Stimulated activated naive B cell treated with anti-CD40 and anti-IgM and Interleukin-4, amounts not matched to agents 10 μg/mL and 1 μg/mL and 100 μg/mL, for 72 hours (primary cell): ENCODE data around the gene KRT32.

Experiments used
- ATAC-seq, 2 donors: fragments of 150-1000 bp; cut with Tn5 transposase; replicated peaks; 2 replicates each; pipeline ENCODE4 v1.10.0; 2021; ENCODE audit warnings: moderate library complexity in 1 of 2
- DNase-seq: peaks from one replicate; pipeline ENCODE4 v3.0.0; 2021
- H3K27ac Mint-ChIP-seq: one replicate; pipeline ENCODE4 v1.8.0; 2022; ENCODE audit warnings: mild to moderate bottlenecking, mixed read lengths
- H3K27me3 Mint-ChIP-seq, 2 donors: one replicate each; pipeline ENCODE4 v1.8.0; 2022; ENCODE audit warnings: mixed read lengths in 2 of 2
- H3K36me3 Mint-ChIP-seq, 2 donors: one replicate each; pipeline ENCODE4 v1.8.0; 2022; ENCODE audit warnings: mixed read lengths in 2 of 2, mild to moderate bottlenecking in 1 of 2
- H3K4me1 Mint-ChIP-seq, 2 donors: one replicate each; pipeline ENCODE4 v1.8.0; 2022; ENCODE audit warnings: mixed read lengths in 2 of 2, mild to moderate bottlenecking in 1 of 2
- H3K4me3 Mint-ChIP-seq, 2 donors: one replicate each; pipeline ENCODE4 v1.8.0; 2022; ENCODE audit warnings: mild to moderate bottlenecking in 2 of 2, mixed read lengths in 2 of 2, moderate library complexity in 1 of 2
- H3K9me3 Mint-ChIP-seq, 2 donors: one replicate each; pipeline ENCODE4 v1.8.0; 2022; ENCODE audit warnings: mixed read lengths in 2 of 2, mild to moderate bottlenecking in 1 of 2

Gene KRT32

DNA sequence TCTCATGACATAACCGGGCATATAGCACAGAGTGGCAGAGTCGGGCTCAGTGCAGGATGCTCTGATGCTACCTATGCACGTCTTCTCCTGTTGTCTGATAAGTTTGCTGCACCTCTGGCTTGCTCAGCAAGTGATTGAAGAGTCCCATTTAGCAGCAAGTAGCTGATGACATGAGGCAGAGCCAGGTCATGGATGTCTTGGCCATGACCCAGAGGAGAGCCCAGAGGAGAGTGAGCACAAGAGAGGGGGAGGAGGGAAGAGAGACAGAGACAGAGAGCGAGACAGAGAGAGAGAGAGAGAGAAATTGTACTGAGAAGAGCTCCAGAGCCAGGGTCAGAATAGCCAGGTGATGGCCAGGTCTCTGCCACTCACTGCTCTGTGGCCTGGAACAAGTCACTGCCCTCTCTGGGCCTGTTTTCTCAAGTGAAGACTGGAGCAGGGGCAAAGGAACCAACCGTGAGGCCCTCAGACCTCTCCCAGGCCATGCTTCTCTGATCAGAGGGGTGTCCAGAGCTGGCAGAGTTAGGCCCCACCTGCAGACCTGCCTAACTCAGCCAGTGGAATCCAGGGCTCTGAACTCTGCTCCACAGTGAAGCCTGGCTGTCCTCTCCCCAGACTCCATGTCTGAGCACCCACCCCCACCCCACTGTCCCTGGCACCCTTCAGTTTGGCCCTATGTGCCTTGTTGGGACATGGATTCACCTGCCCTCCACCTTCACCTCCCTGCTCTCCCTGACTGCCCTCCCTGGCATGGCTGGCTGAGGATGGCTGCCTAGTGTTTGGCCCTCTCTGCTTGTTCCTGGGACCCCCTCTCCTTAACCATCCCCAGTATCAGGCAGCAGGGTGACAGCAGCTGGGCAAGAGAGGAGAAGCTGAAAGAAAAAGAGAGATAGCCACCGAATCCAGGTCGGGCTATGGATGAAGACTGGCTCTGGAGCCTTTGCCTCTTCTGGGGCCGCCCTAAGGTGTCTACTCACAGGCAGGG lies 18.0 kb upstream of the KRT32 start:
- H3K27me3 Mint-ChIP-seq, result peaks cover 21 to 26% of the 10 kb centered on the region in 2 donors
- ATAC-seq, result no peak

DNA sequence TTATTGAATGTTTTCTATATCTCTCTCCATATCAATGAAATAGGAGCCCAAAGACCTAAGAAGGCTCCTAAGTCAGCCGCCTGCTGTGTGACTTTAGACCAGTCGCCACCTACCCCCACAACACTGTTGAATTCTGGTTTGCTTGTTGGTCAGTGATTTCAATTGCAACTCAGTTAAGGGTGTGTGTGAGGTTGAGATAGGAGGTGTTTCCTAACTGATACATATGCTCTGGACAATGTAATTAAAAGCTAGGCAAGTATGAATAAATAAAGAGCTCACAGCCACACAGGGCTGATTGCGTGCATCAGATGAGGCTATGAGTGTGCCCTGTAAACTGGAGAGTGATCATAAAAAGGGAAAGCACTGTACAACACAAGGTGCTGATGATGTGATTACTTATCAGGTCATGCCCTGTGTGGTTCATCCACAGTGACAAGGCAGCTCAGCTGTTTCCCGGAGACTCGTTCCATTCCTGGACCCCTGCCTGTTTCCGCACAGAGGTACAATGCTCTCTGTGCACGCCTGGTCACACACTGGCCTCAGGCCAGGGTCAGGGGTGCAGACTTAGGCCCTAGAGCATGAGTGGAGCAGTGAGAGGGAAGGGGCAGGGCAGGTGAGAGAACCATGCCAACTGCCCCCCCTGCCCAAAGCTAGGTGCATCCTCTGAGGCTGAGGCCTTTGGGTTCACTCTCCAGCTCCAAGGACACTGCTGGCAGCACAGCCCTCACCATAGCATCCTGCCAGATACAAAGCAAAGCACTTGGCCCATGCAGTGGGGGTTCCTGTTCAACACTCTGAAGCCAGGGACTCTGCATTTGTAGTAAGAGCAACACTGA lies 17.0 kb upstream of the KRT32 start:
- DNase-seq (no peak), ATAC-seq (no peak)
- no peak overlapping the region for H3K4me3 Mint-ChIP-seq
- H3K4me1 Mint-ChIP-seq, result peaks cover 3 to 11% of the 10 kb centered on the region in 2 donors
- H3K9me3 Mint-ChIP-seq, result no peaks in the 10 kb centered on the region
- H3K27me3 Mint-ChIP-seq, result peaks cover 21 to 26% of the 10 kb centered on the region in 2 donors
- H3K36me3 Mint-ChIP-seq, result no peaks in the 10 kb centered on the region
- no peak overlapping the region for H3K27ac Mint-ChIP-seq

More for the DNA sequence above, 18.0 kb upstream of the KRT32 start:
- Mint-ChIP-seq H3K4me3 (no peak overlapping the region), H3K36me3 (no peaks in the 10 kb centered on the region), H3K4me1 (peaks cover 2 to 3% of the 10 kb centered on the region in 2 donors), H3K27ac (no peak overlapping the region), H3K9me3 (no peaks in the 10 kb centered on the region)
- no peak for DNase-seq

- no peak for ATAC-seq
Observed at GRCh38 chr17:41483531-41483930, 16.3 kb upstream of the KRT32 start.

DNA sequence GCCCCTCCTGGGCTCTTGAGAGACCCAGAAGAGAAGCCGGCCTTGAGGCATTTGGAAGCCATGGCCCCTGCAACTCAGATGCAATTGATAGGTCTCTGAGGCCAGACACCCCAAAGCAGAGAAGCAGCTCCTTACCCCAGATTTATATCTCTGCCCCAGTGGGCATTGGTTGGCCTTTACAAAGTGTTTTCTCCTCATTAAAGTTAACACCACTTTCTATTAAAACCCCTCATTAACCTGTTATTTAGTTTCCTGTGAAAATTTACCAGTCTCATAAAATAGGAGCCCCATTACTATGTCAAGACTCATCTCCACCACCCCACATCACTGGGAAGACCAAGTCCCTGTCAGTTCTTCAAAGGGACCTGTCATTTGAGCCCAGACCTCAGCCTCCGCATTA lies 13.8 kb upstream of the KRT32 start, which contains the start of gene KRT35:
KRT35 (minus strand) TSS at position 116 of the 400 bp plus-strand sequence; CDS start at position 62, 54 bp downstream.
- H3K36me3 Mint-ChIP-seq, result no peaks in the 10 kb centered on the region
- peaks cover 3 to 13% of the 10 kb centered on the region in 2 donors for H3K4me1 Mint-ChIP-seq
- no peaks in the 10 kb centered on the region for H3K9me3 Mint-ChIP-seq
- H3K4me3 Mint-ChIP-seq, result no peak within 1 kb of the TSS
- DNase-seq (no peak), ATAC-seq (no peak)
- peaks cover 14 to 16% of the 10 kb centered on the region in 2 donors for H3K27me3 Mint-ChIP-seq
- no peak within 1 kb of the TSS for H3K27ac Mint-ChIP-seq

More at GRCh38 chr17:41483531-41483930, 16.3 kb upstream of the KRT32 start:
- DNase-seq, result no peak
- no peaks in the 10 kb centered on the region for H3K36me3 Mint-ChIP-seq
- no peak overlapping the region for H3K4me3 Mint-ChIP-seq
- peak overlapping the region; percentile 65 for H3K27ac Mint-ChIP-seq
- H3K9me3 Mint-ChIP-seq, result no peaks in the 10 kb centered on the region
- peaks cover 21 to 23% of the 10 kb centered on the region in 2 donors for H3K27me3 Mint-ChIP-seq
- peaks cover 3 to 13% of the 10 kb centered on the region in 2 donors for H3K4me1 Mint-ChIP-seq

DNA sequence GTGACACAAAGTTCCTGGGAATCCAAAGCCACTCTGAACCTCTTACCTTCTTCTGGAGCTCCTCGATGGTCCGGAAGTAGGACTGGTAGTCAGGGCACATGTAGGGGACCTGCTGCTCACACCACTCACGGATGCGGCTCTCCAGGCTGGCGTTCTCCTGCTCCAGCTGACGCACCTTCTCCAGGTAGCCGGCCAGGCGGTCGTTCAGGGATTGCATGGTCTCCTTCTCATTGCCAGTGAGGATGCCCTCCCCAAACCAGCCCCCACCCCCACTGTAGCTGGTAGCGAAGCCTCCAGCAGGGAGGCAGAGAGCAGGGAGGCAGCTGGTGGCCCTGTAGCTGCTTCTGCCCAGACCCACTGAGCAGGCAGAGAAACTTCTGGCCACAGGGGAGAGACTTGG lies 13.4 kb upstream of the KRT32 start:
- Mint-ChIP-seq H3K9me3 (no peaks in the 10 kb centered on the region), H3K36me3 (no peaks in the 10 kb centered on the region), H3K27ac (no peak overlapping the region), H3K4me3 (no peak overlapping the region), H3K27me3 (peaks cover 9 to 12% of the 10 kb centered on the region in 2 donors), H3K4me1 (peaks cover 3 to 13% of the 10 kb centered on the region in 2 donors)
- DNase-seq (no peak), ATAC-seq (no peak)

DNA sequence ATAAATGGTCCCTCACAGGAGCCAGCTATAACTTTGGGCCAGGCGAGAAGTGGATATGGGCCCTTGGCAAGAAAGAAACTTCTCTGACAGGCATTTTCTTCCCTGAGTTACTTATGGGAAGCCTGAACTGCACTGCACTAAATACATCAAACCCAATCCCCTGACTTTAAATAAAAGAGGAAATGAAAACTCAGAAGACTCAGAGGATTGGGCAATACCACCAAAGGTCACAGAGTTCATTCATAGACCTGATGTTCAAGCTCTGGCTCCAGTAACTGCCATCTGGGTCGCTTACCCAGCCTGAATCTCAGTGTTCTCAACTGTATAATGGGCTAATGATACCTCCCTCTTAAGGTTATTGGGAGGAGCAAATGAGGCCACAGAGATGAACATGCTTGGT lies 12.9 kb upstream of the KRT32 start:
- DNase-seq, result no peak
- Mint-ChIP-seq H3K27me3 (peaks cover 5 to 11% of the 10 kb centered on the region in 2 donors), H3K36me3 (no peaks in the 10 kb centered on the region), H3K4me3 (no peak overlapping the region), H3K4me1 (peaks cover 3 to 13% of the 10 kb centered on the region in 2 donors), H3K9me3 (no peaks in the 10 kb centered on the region), H3K27ac (no peak overlapping the region)
- peak; percentile 82 for ATAC-seq

GRCh38 chr17:41478237-41478636 lies 11.1 kb upstream of the KRT32 start:
- Mint-ChIP-seq H3K36me3 (no peaks in the 10 kb centered on the region), H3K9me3 (peaks cover 0 to 4% of the 10 kb centered on the region in 2 donors), H3K4me3 (no peak overlapping the region), H3K27ac (no peak overlapping the region), H3K4me1 (peaks cover 3 to 13% of the 10 kb centered on the region in 2 donors), H3K27me3 (peaks cover 0 to 1% of the 10 kb centered on the region in 2 donors)
- no peak for ATAC-seq
- DNase-seq, result no peak

GRCh38 chr17:41476866-41477815 lies 10.0 kb upstream of the KRT32 start:
- Mint-ChIP-seq H3K4me1 (peaks cover 3 to 13% of the 10 kb centered on the region in 2 donors), H3K9me3 (peaks cover 0 to 8% of the 10 kb centered on the region in 2 donors), H3K27me3 (peaks cover 0 to 4% of the 10 kb centered on the region in 2 donors), H3K27ac (no peak overlapping the region), H3K4me3 (no peak overlapping the region), H3K36me3 (no peaks in the 10 kb centered on the region)
- ATAC-seq (no peak), DNase-seq (no peak)

GRCh38 chr17:41475421-41475820 lies 8.2 kb upstream of the KRT32 start:
- Mint-ChIP-seq H3K4me3 (no peak overlapping the region), H3K27ac (no peak overlapping the region), H3K36me3 (no peaks in the 10 kb centered on the region), H3K4me1 (peaks cover 3 to 12% of the 10 kb centered on the region in 2 donors), H3K9me3 (peaks cover 0 to 8% of the 10 kb centered on the region in 2 donors), H3K27me3 (peaks cover 0 to 8% of the 10 kb centered on the region in 2 donors)
- no peak for DNase-seq
- no peak for ATAC-seq

DNA sequence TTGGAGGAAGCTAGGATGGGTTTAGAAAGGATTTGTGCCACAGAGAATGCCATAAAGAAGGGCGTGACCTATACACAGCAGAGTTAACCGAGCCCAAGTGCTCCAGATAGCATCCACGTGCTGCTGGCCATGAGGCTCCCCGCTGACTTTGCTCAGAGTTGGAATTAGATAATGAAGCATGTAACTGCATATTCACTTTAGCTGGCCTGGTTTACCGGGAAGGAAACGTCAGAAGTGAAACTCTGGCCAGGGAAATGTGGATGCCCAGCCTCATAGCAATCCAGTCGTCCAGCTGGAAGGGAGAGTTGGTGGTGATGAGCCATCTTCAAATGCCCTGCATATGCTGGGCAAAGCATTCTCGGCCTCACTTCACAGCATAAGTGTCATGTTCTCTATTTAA lies 7.7 kb upstream of the KRT32 start:
- ATAC-seq (no peak), DNase-seq (no peak)
- no peaks in the 10 kb centered on the region for H3K36me3 Mint-ChIP-seq
- H3K4me1 Mint-ChIP-seq, result peaks cover under 1 to 6% of the 10 kb centered on the region in 2 donors
- no peak overlapping the region for H3K4me3 Mint-ChIP-seq
- H3K9me3 Mint-ChIP-seq, result peaks cover 0 to 8% of the 10 kb centered on the region in 2 donors
- H3K27ac Mint-ChIP-seq, result no peak overlapping the region
- peaks cover under 1 to 9% of the 10 kb centered on the region in 2 donors for H3K27me3 Mint-ChIP-seq

- Mint-ChIP-seq H3K36me3 (no peaks in the 10 kb centered on the region), H3K9me3 (peaks cover 4 to 7% of the 10 kb centered on the region in 2 donors), H3K4me1 (no peaks in the 10 kb centered on the region), H3K4me3 (no peak overlapping the region), H3K27me3 (peaks cover 27 to 33% of the 10 kb centered on the region in 2 donors), H3K27ac (no peak overlapping the region)
- no peak for ATAC-seq
- DNase-seq, result no peak
Observed at GRCh38 chr17:41468346-41468745, 1.2 kb upstream of the KRT32 start.

DNA sequence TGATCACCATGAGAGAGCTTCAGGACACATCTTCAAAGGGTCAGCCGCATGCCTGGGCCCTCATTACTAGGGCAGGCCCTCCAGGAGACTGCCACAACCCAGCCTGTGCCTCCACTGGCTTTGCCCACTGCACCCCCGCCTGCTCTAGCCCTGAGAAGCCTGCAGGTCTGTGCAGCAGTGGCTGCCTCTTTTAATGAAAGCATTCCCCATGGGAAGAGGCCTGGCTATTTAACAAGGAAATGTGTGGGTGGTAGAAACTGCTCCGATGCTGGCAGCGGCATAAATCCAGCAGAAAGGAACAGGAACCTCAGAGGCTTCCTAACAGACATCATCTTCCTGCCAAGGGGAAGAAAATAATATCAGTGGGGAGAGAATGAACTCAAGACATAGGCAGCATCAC lies 375 bp upstream of the KRT32 start:
- Mint-ChIP-seq H3K4me1 (no peaks in the 10 kb centered on the region), H3K4me3 (no peak overlapping the region), H3K27ac (no peak overlapping the region), H3K27me3 (peaks cover 27 to 33% of the 10 kb centered on the region in 2 donors), H3K9me3 (peaks cover 0 to 7% of the 10 kb centered on the region in 2 donors), H3K36me3 (no peaks in the 10 kb centered on the region)
- ATAC-seq (no peak), DNase-seq (no peak)

DNA sequence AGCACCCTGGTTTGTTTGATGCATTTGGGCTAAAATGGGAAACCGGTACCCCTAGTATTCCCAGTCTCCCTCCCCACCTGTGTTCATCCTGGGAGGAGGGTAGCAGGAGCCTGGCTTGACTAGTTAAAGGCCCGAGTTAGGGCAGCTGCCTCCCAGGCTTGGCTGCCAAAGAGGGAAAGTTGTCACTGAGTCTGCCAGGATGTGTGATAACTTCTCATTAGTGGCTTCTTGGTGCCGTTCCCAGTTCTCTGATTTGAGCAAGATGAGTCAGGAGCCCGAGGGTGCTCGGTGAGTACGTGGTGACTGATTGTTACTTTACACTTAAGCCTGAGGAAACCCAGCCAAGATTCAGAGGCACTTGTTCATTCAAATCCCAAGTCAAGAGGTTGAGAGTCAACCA lies 2.5 kb downstream of the KRT32 start:
- ATAC-seq (no peak), DNase-seq (no peak)
- Mint-ChIP-seq H3K27ac (no peak overlapping the region), H3K27me3 (peaks cover 31 to 35% of the 10 kb centered on the region in 2 donors), H3K4me1 (no peaks in the 10 kb centered on the region), H3K9me3 (peaks cover 0 to 7% of the 10 kb centered on the region in 2 donors), H3K4me3 (no peak overlapping the region), H3K36me3 (no peaks in the 10 kb centered on the region)
